HepG2 (cell line): Measurements from ENCODE around the gene MYH10. TPM values are rescaled to one million over a fixed set of nuclear protein-coding genes. Genes with fewer than 3 reads are reported as not detected.

ENCODE experiments used
- BORCS8-MEF2B ChIP-seq: sonication (generic); formaldehyde crosslinking; IDR thresholded peaks from 2 replicates; pipeline ENCODE4 v1.8.0; 2022; ENCODE audit warnings: mild to moderate bottlenecking, missing genetic modification reagents
- KDM1A ChIP-seq: IDR thresholded peaks from 2 replicates; pipeline ENCODE4 v1.6.1; 2016; ENCODE audit warnings: missing compliant biosample characterization
- NR2F2 ChIP-seq: IDR thresholded peaks from 2 replicates; pipeline ENCODE4 v1.6.1; 2012; ENCODE audit warnings: low read depth, inconsistent platforms, borderline replicate concordance
- SP5 ChIP-seq: IDR thresholded peaks from 2 replicates; pipeline ENCODE4 v1.6.1; 2016; ENCODE audit warnings: low read depth, borderline replicate concordance
- TEAD3 ChIP-seq: optimal IDR thresholded peaks from 2 replicates; pipeline ENCODE3; 2016; ENCODE audit warnings: borderline replicate concordance
- ZFYVE20 ChIP-seq: sonication (generic); formaldehyde crosslinking; IDR thresholded peaks from 2 replicates; pipeline ENCODE4 v1.8.0; 2023; ENCODE audit warnings: low read depth, mild to moderate bottlenecking, moderate library complexity, missing genetic modification reagents, borderline replicate concordance
- polyA plus RNA-seq, 8 experiments: library from polyadenylated mRNA; depleted of rRNA in 3 of 8; stranded (reverse) in 7 of 8; unstranded in 1 of 8; fragments of >200 nt; fragmentation: Illumina TruSeq in 4 of 8; extraction: Trizol in 4 of 8; gene quantifications; 2 replicates each; pipeline versions ENCODE4 v1.2.1 to v1.2.3, GENCODE V29; 2011 to 2016; ENCODE audit warnings: low read depth in 4 of 8, missing spikeins in 1 of 8, mixed read lengths in 1 of 8; ENCODE audit not compliant: insufficient read depth in 1 of 8
- total RNA-seq, 5 experiments: library from RNA; depleted of rRNA; stranded (reverse); fragments of >200 nt; fragmentation: Illumina TruSeq; extraction: Trizol; gene quantifications; 2 replicates each; pipeline ENCODE4 v1.2.3, GENCODE V29; 2016; ENCODE audit warnings: low read depth in 1 of 5
- TF ChIP-seq, protein P1 (sequence below): sonication (generic); formaldehyde crosslinking; IDR thresholded peaks from 2 replicates; pipeline ENCODE4 v1.4.0; 2020; ENCODE audit warnings: missing genetic modification reagents
- TF ChIP-seq, protein P2 (sequence below), 2 experiments: IDR thresholded peaks; 2 replicates each; pipeline ENCODE4 v1.6.1; 2011 to 2012; ENCODE audit warnings: low read length in 2 of 2, borderline replicate concordance in 1 of 2, low read depth in 1 of 2, mild to moderate bottlenecking in 1 of 2, moderate library complexity in 1 of 2
- TF ChIP-seq, protein P3 (sequence below): sonication (generic); formaldehyde crosslinking; IDR thresholded peaks from 2 replicates; pipeline ENCODE4 v1.4.0; 2020; ENCODE audit warnings: missing genetic modification reagents
- TF ChIP-seq, protein P4 (sequence below): IDR thresholded peaks from 2 replicates; pipeline ENCODE4 v1.6.1; 2016; ENCODE audit warnings: low read depth, missing genetic modification reagents, missing compliant biosample characterization
- TF ChIP-seq, protein P5 (sequence below): IDR thresholded peaks from 2 replicates; pipeline ENCODE4 v1.6.1; 2018; ENCODE audit warnings: missing genetic modification reagents, mild to moderate bottlenecking, missing compliant biosample characterization

MYH10 gene
- total and polyA plus RNA-seq, 2 of the 13 experiments (the other 11 are each of a cell fraction or from before 2014, with no cell fraction given) = 43.4 to 68.6 TPM

DNA sequence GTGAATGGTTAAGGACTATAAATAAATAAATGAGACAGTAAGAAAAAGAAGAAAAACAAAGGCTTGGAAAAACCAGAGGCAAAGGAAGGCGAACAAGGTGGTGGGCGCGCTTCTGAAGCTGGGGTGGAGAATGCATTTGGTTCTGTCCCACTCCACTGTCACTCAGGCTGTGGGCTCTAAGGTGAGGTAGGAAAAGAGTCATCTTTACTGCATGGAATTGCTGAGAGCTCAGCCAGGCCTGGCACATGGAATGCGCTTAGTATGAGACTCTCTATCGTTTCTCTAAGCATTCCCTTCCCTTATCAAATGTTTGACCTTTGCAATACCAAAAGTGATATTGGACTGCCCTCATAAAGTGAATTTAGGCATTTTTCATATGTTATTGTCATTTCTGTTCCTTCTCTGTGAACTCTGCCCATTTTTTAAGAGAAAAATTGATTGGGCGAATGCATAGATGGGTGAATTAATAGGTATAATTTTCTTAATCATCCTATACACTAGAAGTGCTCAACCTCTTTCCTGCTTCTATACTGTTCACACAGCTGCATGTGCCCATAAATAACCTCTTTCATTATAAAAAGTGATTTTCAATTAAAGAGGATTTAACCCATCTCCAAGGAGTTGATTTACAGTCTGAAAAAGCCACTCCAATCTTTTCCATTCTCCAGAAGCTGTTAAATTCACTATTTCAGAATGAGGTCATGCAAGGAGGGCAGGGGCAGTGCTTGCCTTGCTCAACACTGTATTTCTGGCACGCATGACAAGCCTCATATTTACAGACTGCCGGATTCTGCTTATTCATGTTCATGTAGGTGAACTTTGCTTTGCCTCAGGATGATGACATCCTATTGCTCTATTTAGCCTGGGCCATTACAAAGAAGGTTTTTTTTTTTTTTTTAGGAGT lies 87.7 kb downstream of the MYH10 start (continued):
- TF ChIP-seq, protein P1, sequence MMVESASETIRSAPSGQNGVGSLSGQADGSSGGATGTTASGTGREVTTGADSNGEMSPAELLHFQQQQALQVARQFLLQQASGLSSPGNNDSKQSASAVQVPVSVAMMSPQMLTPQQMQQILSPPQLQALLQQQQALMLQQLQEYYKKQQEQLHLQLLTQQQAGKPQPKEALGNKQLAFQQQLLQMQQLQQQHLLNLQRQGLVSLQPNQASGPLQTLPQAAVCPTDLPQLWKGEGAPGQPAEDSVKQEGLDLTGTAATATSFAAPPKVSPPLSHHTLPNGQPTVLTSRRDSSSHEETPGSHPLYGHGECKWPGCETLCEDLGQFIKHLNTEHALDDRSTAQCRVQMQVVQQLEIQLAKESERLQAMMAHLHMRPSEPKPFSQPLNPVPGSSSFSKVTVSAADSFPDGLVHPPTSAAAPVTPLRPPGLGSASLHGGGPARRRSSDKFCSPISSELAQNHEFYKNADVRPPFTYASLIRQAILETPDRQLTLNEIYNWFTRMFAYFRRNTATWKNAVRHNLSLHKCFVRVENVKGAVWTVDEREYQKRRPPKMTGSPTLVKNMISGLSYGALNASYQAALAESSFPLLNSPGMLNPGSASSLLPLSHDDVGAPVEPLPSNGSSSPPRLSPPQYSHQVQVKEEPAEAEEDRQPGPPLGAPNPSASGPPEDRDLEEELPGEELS (CRISPR knock-in tag) = peak; percentile 77
- TF ChIP-seq BORCS8-MEF2B (CRISPR knock-in tag) (no peak), SP5 (CRISPR knock-in tag) (peak; percentile 57), KDM1A (CRISPR knock-in tag) (no peak), ZFYVE20 (CRISPR knock-in tag) (no peak), NR2F2 (peak; percentile 49; the same call in 1 of the 2 replicates), TEAD3 (CRISPR knock-in tag) (peak; percentile 89)
- TF ChIP-seq, protein P2, sequence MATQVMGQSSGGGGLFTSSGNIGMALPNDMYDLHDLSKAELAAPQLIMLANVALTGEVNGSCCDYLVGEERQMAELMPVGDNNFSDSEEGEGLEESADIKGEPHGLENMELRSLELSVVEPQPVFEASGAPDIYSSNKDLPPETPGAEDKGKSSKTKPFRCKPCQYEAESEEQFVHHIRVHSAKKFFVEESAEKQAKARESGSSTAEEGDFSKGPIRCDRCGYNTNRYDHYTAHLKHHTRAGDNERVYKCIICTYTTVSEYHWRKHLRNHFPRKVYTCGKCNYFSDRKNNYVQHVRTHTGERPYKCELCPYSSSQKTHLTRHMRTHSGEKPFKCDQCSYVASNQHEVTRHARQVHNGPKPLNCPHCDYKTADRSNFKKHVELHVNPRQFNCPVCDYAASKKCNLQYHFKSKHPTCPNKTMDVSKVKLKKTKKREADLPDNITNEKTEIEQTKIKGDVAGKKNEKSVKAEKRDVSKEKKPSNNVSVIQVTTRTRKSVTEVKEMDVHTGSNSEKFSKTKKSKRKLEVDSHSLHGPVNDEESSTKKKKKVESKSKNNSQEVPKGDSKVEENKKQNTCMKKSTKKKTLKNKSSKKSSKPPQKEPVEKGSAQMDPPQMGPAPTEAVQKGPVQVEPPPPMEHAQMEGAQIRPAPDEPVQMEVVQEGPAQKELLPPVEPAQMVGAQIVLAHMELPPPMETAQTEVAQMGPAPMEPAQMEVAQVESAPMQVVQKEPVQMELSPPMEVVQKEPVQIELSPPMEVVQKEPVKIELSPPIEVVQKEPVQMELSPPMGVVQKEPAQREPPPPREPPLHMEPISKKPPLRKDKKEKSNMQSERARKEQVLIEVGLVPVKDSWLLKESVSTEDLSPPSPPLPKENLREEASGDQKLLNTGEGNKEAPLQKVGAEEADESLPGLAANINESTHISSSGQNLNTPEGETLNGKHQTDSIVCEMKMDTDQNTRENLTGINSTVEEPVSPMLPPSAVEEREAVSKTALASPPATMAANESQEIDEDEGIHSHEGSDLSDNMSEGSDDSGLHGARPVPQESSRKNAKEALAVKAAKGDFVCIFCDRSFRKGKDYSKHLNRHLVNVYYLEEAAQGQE (IDR thresholded peaks at IDR 0.05; ENCODE audit: borderline replicate concordance in 1 of 2, low read depth in 1 of 2, low read length in 2 of 2) = no peak
- TF ChIP-seq, protein P3, sequence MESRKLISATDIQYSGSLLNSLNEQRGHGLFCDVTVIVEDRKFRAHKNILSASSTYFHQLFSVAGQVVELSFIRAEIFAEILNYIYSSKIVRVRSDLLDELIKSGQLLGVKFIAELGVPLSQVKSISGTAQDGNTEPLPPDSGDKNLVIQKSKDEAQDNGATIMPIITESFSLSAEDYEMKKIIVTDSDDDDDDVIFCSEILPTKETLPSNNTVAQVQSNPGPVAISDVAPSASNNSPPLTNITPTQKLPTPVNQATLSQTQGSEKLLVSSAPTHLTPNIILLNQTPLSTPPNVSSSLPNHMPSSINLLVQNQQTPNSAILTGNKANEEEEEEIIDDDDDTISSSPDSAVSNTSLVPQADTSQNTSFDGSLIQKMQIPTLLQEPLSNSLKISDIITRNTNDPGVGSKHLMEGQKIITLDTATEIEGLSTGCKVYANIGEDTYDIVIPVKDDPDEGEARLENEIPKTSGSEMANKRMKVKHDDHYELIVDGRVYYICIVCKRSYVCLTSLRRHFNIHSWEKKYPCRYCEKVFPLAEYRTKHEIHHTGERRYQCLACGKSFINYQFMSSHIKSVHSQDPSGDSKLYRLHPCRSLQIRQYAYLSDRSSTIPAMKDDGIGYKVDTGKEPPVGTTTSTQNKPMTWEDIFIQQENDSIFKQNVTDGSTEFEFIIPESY (CRISPR knock-in tag) = peak; percentile 23; the same call in 1 of the 2 replicates
- TF ChIP-seq, protein P4, sequence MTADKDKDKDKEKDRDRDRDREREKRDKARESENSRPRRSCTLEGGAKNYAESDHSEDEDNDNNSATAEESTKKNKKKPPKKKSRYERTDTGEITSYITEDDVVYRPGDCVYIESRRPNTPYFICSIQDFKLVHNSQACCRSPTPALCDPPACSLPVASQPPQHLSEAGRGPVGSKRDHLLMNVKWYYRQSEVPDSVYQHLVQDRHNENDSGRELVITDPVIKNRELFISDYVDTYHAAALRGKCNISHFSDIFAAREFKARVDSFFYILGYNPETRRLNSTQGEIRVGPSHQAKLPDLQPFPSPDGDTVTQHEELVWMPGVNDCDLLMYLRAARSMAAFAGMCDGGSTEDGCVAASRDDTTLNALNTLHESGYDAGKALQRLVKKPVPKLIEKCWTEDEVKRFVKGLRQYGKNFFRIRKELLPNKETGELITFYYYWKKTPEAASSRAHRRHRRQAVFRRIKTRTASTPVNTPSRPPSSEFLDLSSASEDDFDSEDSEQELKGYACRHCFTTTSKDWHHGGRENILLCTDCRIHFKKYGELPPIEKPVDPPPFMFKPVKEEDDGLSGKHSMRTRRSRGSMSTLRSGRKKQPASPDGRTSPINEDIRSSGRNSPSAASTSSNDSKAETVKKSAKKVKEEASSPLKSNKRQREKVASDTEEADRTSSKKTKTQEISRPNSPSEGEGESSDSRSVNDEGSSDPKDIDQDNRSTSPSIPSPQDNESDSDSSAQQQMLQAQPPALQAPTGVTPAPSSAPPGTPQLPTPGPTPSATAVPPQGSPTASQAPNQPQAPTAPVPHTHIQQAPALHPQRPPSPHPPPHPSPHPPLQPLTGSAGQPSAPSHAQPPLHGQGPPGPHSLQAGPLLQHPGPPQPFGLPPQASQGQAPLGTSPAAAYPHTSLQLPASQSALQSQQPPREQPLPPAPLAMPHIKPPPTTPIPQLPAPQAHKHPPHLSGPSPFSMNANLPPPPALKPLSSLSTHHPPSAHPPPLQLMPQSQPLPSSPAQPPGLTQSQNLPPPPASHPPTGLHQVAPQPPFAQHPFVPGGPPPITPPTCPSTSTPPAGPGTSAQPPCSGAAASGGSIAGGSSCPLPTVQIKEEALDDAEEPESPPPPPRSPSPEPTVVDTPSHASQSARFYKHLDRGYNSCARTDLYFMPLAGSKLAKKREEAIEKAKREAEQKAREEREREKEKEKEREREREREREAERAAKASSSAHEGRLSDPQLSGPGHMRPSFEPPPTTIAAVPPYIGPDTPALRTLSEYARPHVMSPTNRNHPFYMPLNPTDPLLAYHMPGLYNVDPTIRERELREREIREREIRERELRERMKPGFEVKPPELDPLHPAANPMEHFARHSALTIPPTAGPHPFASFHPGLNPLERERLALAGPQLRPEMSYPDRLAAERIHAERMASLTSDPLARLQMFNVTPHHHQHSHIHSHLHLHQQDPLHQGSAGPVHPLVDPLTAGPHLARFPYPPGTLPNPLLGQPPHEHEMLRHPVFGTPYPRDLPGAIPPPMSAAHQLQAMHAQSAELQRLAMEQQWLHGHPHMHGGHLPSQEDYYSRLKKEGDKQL (CRISPR knock-in tag) = peak; percentile 57; the same call in 1 of the 2 replicates
- TF ChIP-seq, protein P5, sequence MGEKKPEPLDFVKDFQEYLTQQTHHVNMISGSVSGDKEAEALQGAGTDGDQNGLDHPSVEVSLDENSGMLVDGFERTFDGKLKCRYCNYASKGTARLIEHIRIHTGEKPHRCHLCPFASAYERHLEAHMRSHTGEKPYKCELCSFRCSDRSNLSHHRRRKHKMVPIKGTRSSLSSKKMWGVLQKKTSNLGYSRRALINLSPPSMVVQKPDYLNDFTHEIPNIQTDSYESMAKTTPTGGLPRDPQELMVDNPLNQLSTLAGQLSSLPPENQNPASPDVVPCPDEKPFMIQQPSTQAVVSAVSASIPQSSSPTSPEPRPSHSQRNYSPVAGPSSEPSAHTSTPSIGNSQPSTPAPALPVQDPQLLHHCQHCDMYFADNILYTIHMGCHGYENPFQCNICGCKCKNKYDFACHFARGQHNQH = peak; percentile 65; the same call in 1 of the 2 replicates
